Suppressor macrophage (primary cell): ENCODE measurements around the gene TYRO3.
A peak's percentile ranks its signal among the peaks of the same experiment; 100 is the strongest.
"Not testable (repeated sequence)": the region's sequence is repeated elsewhere in the genome, so short reads cannot be mapped to it uniquely, and the experiment has no call there.

Experiments
- DNase-seq, 4 experiments: peaks; one replicate each; pipeline ENCODE4 v3.0.0-alpha.2; 2020 to 2022

The TYRO3 gene

DNA sequence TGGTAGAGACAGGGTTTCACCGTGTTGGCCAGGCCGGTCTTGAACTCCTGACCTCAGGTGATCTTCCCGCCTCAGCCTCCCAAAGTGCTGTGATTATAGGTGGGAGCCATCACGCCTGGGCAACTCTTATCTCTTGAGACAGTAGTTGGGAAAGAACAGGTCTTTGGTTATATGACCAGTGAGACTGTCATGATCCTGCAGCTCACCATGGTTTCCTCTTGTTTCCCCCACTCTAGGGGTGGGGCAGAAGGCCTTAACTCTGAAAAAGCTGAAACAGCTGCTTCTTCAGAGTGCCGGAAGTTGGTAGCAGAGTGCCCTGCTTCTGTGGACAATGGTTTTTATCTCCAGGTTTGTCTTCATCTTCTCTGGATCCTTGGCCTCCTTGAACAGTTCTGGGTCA, 4.7 kb upstream of the TYRO3 start:
- no peak for DNase-seq

GRCh38 chr15:41554915-41555314, 4.1 kb upstream of the TYRO3 start:
- DNase-seq = no peak

- DNase-seq = peak in 3 of 4 experiments; percentile 41 to 53 (median 46)
Observed at GRCh38 chr15:41556677-41557076, 2.3 kb upstream of the TYRO3 start.

GRCh38 chr15:41557673-41558399, 1.2 kb upstream of the TYRO3 start:
- peak; percentile 61 to 85 (median 73) for DNase-seq

- DNase-seq = no peak
Observed at GRCh38 chr15:41559239-41559782, 299 bp downstream of the TYRO3 start.

- DNase-seq = no peak
Observed at GRCh38 chr15:41560572-41560874, 1.5 kb downstream of the TYRO3 start.

GRCh38 chr15:41561104-41561776, 2.2 kb downstream of the TYRO3 start:
- DNase-seq = no peak

- peak in 1 of 4 experiments; percentile 20 for DNase-seq
Observed at GRCh38 chr15:41561777-41562145, 2.7 kb downstream of the TYRO3 start.

GRCh38 chr15:41562244-41562643, 3.2 kb downstream of the TYRO3 start:
- peak; percentile 18 to 57 (median 44) for DNase-seq

DNA sequence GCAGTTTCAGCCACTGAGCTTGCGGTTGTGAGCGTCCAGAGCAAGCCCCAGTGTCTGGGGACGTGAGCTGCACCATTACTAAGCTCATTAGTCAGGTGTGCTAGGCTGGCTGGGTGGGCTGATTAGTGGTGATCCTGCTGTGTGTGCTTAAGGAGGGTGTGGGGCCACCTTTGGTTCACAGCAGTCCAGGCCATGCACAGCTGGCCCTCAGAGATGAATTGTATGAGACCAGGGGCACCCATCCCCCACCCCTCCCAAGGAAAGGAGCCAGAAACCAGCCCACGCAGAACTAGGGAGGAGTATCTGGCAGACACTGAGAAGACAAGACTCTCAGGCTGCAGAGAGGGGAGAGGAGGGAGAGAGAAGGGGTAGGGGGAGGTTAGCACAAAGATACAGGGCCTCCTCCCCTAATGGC, 3.8 kb downstream of the TYRO3 start:
- DNase-seq = no peak

GRCh38 chr15:41564286-41564959, 5.4 kb downstream of the TYRO3 start:
- no peak for DNase-seq

- DNase-seq = no peak
Observed at GRCh38 chr15:41564960-41565502, 6.0 kb downstream of the TYRO3 start.

DNA sequence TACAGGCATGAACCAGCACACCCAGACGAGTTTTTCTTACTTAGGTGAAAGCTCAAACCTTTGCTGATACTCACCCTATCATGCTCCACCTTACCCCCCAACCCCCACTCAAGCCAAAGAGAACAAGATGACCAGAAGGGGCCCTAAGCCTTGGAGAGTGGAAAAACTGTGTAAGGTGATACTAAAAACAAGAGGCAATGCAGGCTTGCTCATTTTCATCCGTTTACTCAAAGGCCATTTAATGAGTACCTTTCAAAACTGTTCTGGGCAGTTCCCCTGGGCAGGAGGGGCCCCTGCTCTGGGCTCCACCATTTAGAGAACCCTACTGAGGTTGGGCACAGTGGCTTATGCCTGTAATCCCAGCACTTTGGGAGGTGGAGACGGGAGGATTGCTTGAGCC, 6.7 kb downstream of the TYRO3 start:
- DNase-seq = no peak

DNA sequence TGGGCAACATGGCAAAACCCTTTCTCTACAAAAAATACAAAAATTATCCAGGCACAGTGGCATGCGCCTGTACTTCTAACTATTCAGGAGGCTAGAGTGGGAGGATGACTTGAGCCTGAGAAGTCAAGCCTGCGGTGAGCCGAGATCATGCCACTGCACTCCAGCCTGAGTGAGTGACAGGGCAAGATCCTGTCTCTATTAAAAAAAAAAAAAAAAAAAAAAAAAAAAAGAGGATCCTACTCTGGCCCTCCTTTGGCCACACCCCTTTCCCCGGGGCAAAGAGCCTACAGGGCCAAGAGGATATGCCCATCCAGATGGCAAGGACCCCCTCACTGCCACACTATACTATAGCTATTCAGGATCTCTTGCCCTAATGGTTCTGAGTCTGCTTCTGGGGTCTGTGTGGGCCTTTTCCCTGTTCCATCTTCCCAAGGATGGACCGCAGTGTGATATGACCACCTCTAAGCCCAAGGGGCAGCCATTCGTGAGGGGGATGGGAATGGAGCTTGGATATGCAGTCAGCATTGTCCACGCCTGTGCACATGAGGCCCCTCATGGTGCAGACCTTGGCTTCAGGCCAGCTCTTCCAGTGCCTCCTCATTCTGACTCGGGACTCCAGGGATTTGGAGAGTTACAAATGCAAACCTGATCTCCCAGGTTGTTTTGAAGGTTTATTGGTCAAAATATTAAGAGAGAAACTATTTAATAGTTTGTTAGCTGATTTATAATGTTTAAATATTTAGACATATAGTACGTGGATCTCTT, 7.3 kb downstream of the TYRO3 start:
- peak; percentile 59 to 82 (median 71) for DNase-seq

- DNase-seq = no peak
Observed at GRCh38 chr15:41567261-41567660, 8.2 kb downstream of the TYRO3 start.

DNA sequence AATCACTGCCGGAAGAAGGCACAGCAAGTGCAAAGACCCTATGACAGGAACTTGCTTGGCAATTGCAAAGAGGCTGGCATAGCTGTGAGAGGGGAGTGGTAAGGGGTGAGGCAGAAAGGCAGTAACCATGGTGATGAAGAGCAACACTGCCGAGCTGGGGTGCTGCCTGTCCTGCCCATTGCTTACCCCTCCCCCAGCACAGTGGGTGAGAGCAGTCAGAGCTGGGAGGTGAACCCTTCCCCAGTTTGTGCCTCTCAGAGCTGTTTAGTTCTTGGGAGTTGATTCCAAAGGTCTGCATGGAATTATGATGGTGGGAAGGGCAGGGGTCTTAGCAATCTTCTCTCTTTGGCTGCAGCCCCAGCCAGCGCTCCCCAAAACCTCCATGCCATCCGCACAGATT, 8.8 kb downstream of the TYRO3 start:
- DNase-seq = no peak

- no peak for DNase-seq
Observed at GRCh38 chr15:41568350-41569017, 9.5 kb downstream of the TYRO3 start.

- DNase-seq = not testable (repeated sequence)
Observed at GRCh38 chr15:41569232-41569631, 10.2 kb downstream of the TYRO3 start.

DNA sequence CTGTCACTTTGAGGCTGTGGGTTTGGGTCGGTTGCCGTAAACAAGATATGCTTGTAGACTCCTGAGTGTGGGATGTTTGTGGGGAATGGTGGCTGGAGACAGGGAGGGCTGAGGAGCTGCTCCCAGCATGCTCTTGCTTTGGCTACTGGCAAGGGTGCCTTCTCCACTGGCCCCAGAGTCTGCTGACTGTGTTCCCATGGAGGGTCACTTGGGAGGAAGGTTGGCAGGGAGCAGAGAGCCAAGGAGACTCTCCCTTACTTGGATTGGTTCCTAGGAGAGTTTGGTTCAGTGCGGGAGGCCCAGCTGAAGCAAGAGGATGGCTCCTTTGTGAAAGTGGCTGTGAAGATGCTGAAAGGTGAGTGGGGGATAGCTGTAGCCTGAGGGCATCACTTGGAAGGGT, 11.8 kb downstream of the TYRO3 start:
- DNase-seq = no peak

GRCh38 chr15:41571948-41572347, 12.9 kb downstream of the TYRO3 start:
- DNase-seq = no peak

DNA sequence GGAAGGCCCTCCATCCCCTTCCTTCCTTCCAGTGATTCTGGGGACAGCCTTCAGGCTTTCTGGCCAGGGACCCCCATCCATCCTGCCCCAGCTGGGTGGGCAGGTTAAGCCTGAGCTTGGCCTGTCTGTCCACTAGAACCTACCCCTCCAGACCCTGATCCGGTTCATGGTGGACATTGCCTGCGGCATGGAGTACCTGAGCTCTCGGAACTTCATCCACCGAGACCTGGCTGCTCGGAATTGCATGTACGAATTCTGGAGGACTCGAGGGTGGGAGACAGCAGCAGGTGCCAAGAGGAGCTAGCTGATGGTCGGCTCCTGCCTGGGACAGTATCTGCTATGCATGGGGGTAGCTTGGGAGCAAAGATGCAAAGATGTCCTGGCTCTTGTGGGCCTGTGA, 13.9 kb downstream of the TYRO3 start:
- no peak for DNase-seq

- DNase-seq = no peak
Observed at GRCh38 chr15:41573396-41573795, 14.4 kb downstream of the TYRO3 start.
